ENCODE data around the gene IL17C.
A peak's percentile ranks its signal among the peaks of the same experiment; 100 is the strongest.

Gene IL17C

DNA sequence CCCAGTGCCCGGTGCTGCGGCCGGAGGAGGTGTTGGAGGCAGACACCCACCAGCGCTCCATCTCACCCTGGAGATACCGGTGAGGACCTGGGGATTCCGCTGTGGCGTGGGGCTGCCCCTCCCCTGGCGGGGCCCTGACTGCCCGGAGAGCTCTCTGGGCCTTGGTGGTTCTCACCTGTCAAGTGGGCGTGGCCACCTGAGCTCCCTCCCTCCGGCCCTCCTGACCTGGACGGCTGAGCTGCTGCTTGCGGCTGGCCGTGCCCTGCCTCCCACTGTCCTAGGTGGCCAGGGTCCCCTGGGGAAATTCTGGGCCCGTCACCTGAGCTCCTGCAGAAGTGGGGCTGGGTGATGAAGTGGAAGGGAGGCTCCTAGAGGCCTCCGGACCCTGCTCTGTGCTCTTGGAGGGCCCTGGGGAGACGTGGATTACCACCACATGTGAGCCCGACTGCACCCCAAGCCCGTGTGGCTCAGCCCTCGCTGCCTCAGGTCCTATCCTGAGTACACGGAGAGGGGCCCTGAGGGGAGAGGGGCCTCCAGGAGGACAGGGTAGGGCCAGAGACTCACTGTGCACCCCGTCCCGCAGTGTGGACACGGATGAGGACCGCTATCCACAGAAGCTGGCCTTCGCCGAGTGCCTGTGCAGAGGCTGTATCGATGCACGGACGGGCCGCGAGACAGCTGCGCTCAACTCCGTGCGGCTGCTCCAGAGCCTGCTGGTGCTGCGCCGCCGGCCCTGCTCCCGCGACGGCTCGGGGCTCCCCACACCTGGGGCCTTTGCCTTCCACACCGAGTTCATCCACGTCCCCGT, 1.1 kb downstream of the IL17C start:
- Histone ChIP-seq H3K9me3 (ENCODE audit: control insufficient read depth, insufficient read depth, low read length) (0 out of 2 replicates have a peak, but pooled peaks cover 3% of the 10 kb centered on the region), H4K20me1 (ENCODE audit: control insufficient read depth, insufficient read depth, low read depth, low read length) (peaks cover 8% of the 10 kb centered on the region; the same call in 1 of the 2 replicates), H3K27ac (ENCODE audit: low read depth, low read length) (peak overlapping the region; percentile 25), H3K79me2 (ENCODE audit: control insufficient read depth, low read length) (no peaks in the 10 kb centered on the region), H3K4me1 (ENCODE audit: control insufficient read depth, low read length) (peaks cover 65% of the 10 kb centered on the region), H3K36me3 (ENCODE audit: control insufficient read depth, low read length) (peaks cover 17% of the 10 kb centered on the region), H3K4me2 (ENCODE audit: low read length) (peak overlapping the region; percentile 50), H3K4me3 (ENCODE audit: low read length) (0 out of 2 replicates have a peak overlapping the region, but pooled peaks have one; percentile 14), H3K27me3 (ENCODE audit: control insufficient read depth, low read length) (peaks cover 35% of the 10 kb centered on the region), H3F3A (ENCODE audit: control insufficient read depth, insufficient read depth) (peaks cover 14% of the 10 kb centered on the region), H3K9me2 (replicated peaks; ENCODE audit: control insufficient read depth, low read length) (no peaks in the 10 kb centered on the region)
- no peak for TF ChIP-seq EZH2phosphoT487 (IDR thresholded peaks at IDR 0.05; ENCODE audit: borderline replicate concordance, low read length)
- TF ChIP-seq, protein P1, sequence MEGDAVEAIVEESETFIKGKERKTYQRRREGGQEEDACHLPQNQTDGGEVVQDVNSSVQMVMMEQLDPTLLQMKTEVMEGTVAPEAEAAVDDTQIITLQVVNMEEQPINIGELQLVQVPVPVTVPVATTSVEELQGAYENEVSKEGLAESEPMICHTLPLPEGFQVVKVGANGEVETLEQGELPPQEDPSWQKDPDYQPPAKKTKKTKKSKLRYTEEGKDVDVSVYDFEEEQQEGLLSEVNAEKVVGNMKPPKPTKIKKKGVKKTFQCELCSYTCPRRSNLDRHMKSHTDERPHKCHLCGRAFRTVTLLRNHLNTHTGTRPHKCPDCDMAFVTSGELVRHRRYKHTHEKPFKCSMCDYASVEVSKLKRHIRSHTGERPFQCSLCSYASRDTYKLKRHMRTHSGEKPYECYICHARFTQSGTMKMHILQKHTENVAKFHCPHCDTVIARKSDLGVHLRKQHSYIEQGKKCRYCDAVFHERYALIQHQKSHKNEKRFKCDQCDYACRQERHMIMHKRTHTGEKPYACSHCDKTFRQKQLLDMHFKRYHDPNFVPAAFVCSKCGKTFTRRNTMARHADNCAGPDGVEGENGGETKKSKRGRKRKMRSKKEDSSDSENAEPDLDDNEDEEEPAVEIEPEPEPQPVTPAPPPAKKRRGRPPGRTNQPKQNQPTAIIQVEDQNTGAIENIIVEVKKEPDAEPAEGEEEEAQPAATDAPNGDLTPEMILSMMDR (IDR thresholded peaks at IDR 0.05; ENCODE audit: low read depth, low read length, poor library complexity, severe bottlenecking), result no peak

DNA sequence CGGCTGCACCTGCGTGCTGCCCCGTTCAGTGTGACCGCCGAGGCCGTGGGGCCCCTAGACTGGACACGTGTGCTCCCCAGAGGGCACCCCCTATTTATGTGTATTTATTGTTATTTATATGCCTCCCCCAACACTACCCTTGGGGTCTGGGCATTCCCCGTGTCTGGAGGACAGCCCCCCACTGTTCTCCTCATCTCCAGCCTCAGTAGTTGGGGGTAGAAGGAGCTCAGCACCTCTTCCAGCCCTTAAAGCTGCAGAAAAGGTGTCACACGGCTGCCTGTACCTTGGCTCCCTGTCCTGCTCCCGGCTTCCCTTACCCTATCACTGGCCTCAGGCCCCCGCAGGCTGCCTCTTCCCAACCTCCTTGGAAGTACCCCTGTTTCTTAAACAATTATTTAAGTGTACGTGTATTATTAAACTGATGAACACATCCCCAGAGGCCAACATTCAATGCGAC, 1.7 kb downstream of the IL17C start:
- H3K9me2 ChIP-seq (replicated peaks; ENCODE audit: control insufficient read depth, low read length), result no peaks in the 10 kb centered on the region
- H3K79me2 ChIP-seq (ENCODE audit: control insufficient read depth, low read length), result no peaks in the 10 kb centered on the region
- H3K27ac ChIP-seq (ENCODE audit: low read depth, low read length), result peak overlapping the region; percentile 25

DNA sequence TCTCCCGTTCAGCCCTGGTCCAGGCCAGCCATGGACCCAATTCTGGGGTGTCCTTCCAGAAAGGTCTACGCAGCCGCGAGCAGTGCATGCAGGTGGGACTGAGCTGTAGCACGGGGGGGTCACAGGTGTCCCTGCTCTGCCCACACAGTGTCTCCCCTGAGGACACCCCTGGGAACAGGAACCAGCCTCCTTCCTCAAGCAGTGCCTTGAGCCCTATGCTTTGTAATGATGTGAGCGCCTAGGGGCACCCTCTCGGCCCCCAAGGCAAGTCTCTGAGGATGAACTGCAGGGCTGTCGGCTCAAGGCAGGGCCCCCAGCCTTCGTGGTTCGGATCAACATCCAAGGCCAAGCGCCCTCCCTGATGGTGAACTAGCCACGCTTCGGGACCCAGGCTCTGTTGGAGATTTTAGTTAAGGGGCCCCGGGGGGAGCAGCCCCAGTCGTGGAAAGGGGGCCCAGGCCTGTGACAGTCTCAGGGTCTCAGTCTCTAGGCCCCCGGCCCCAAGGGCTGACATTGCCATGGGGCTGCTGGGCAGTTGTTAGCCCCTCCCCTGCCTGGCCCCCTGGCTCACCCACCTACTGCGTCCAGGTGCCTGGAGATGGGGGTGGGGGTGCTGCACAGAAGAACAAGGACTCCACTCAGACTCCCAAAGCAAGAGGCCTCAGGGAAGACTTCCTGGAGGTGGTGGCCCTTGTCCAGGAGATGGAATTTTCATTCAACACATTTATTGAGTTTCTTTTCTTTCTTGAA, 2.3 kb downstream of the IL17C start:
- Histone ChIP-seq H3K36me3 (ENCODE audit: control insufficient read depth, low read length) (peaks cover 25% of the 10 kb centered on the region), H3K4me3 (ENCODE audit: low read length) (0 out of 2 replicates have a peak overlapping the region, but pooled peaks have one; percentile 14), H3K79me2 (ENCODE audit: control insufficient read depth, low read length) (no peaks in the 10 kb centered on the region), H3F3A (ENCODE audit: control insufficient read depth, insufficient read depth) (peaks cover 14% of the 10 kb centered on the region), H3K9me3 (ENCODE audit: control insufficient read depth, insufficient read depth, low read length) (0 out of 2 replicates have a peak, but pooled peaks cover 3% of the 10 kb centered on the region), H3K4me2 (ENCODE audit: low read length) (peak overlapping the region; percentile 50), H3K27ac (ENCODE audit: low read depth, low read length) (peak overlapping the region; percentile 25), H3K4me1 (ENCODE audit: control insufficient read depth, low read length) (peaks cover 53% of the 10 kb centered on the region), H4K20me1 (ENCODE audit: control insufficient read depth, insufficient read depth, low read depth, low read length) (peaks cover 8% of the 10 kb centered on the region; the same call in 1 of the 2 replicates), H3K9me2 (replicated peaks; ENCODE audit: control insufficient read depth, low read length) (no peaks in the 10 kb centered on the region), H3K27me3 (ENCODE audit: control insufficient read depth, low read length) (peaks cover 35% of the 10 kb centered on the region)
- TF ChIP-seq EZH2phosphoT487 (IDR thresholded peaks at IDR 0.05; ENCODE audit: borderline replicate concordance, low read length), result no peak
- TF ChIP-seq, protein P1 (IDR thresholded peaks at IDR 0.05; ENCODE audit: low read depth, low read length, poor library complexity, severe bottlenecking), result no peak

More for the DNA sequence above, 1.7 kb downstream of the IL17C start:
- TF ChIP-seq, protein P1 (IDR thresholded peaks at IDR 0.05; ENCODE audit: low read depth, low read length, poor library complexity, severe bottlenecking), result no peak
- TF ChIP-seq EZH2phosphoT487 (IDR thresholded peaks at IDR 0.05; ENCODE audit: borderline replicate concordance, low read length), result peak; percentile 24; the same call in 1 of the 2 replicates
- Histone ChIP-seq H3K4me1 (ENCODE audit: control insufficient read depth, low read length) (peaks cover 59% of the 10 kb centered on the region), H3K9me3 (ENCODE audit: control insufficient read depth, insufficient read depth, low read length) (0 out of 2 replicates have a peak, but pooled peaks cover 3% of the 10 kb centered on the region), H3F3A (ENCODE audit: control insufficient read depth, insufficient read depth) (peaks cover 14% of the 10 kb centered on the region), H3K27me3 (ENCODE audit: control insufficient read depth, low read length) (peaks cover 35% of the 10 kb centered on the region), H3K36me3 (ENCODE audit: control insufficient read depth, low read length) (peaks cover 20% of the 10 kb centered on the region), H3K4me3 (ENCODE audit: low read length) (0 out of 2 replicates have a peak overlapping the region, but pooled peaks have one; percentile 14), H3K4me2 (ENCODE audit: low read length) (peak overlapping the region; percentile 50), H4K20me1 (ENCODE audit: control insufficient read depth, insufficient read depth, low read depth, low read length) (peaks cover 8% of the 10 kb centered on the region; the same call in 1 of the 2 replicates)

All from DOHH2 (cell line).